Parathyroid adenoma (tissue), 2 donors: ENCODE measurements around the gene MRPS21.
A peak's percentile ranks its signal among the peaks of the same experiment; 100 is the strongest.

Experiments
- H2AFZ ChIP-seq: fragments of 300-600 bp; sonication (generic); one replicate; pipeline ENCODE4 v1.7.0; 2017; ENCODE audit warnings: antibody characterized with exemption, mild to moderate bottlenecking
- H3K27ac ChIP-seq: fragments of 300-600 bp; sonication (generic); one replicate; pipeline ENCODE4 v1.7.0; 2017
- H3K27me3 ChIP-seq: fragments of 300-600 bp; sonication (generic); one replicate; pipeline ENCODE4 v1.7.0; 2017; ENCODE audit warnings: low read length; ENCODE audit not compliant: control insufficient read depth, insufficient read depth
- H3K36me3 ChIP-seq: fragments of 300-600 bp; sonication (generic); one replicate; pipeline ENCODE4 v1.7.0; 2017; ENCODE audit warnings: low read length; ENCODE audit not compliant: control insufficient read depth, insufficient read depth
- H3K4me1 ChIP-seq: fragments of 300-600 bp; sonication (generic); one replicate; pipeline ENCODE4 v1.7.0; 2017; ENCODE audit warnings: control low read depth
- H3K4me2 ChIP-seq: fragments of 300-600 bp; sonication (generic); one replicate; pipeline ENCODE4 v1.7.0; 2017; ENCODE audit warnings: low read length
- H3K4me3 ChIP-seq: fragments of 300-600 bp; sonication (generic); one replicate; pipeline ENCODE4 v1.7.0; 2017; ENCODE audit warnings: low read depth, low read length
- H3K79me2 ChIP-seq: fragments of 300-600 bp; sonication (generic); one replicate; pipeline ENCODE4 v1.7.0; 2017; ENCODE audit warnings: control low read depth
- H3K9ac ChIP-seq: fragments of 300-600 bp; sonication (generic); one replicate; pipeline ENCODE4 v1.7.0; 2017; ENCODE audit warnings: mild to moderate bottlenecking
- H3K9me3 ChIP-seq: fragments of 300-600 bp; sonication (generic); one replicate; pipeline ENCODE4 v1.7.0; 2017; ENCODE audit warnings: low read length; ENCODE audit not compliant: control insufficient read depth
- TF ChIP-seq, protein P1 (sequence below): fragments of 300-600 bp; sonication (generic); IDR thresholded peaks from one replicate; pipeline ENCODE4 v1.7.0; 2017; ENCODE audit warnings: antibody characterized with exemption, mild to moderate bottlenecking
- donor health status: primary hyperparathyroidism.

MRPS21 gene

DNA sequence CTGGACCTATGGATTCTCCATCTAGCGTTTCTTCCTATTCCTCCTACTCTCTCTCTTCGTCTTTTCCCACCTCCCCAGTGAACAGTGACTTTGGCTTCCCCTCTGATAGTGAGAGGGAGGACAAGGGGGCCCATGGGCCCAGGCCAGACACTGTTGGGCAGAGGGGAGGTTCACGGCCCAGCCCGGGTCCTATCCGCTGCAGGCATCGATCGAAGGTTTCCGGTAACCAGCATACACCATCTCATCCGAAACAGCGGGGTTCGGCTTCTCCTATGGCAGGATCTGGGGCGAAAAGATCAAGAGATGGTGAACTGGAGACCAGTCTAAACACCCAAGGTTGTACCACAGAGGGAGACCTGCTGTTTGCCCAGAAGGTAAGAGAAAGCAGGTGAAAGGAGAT lies 10.4 kb upstream of the MRPS21 start:
- Histone ChIP-seq H3K9me3 (no peaks in the 10 kb centered on the region), H2AFZ (no peak overlapping the region), H3K79me2 (no peaks in the 10 kb centered on the region), H3K27ac (no peak overlapping the region), H3K4me2 (peak overlapping the region; percentile 99), H3K27me3 (no peaks in the 10 kb centered on the region), H3K4me3 (peak overlapping the region; percentile 97), H3K36me3 (no peaks in the 10 kb centered on the region), H3K4me1 (no peaks in the 10 kb centered on the region), H3K9ac (no peak overlapping the region)
- TF ChIP-seq, protein P1, sequence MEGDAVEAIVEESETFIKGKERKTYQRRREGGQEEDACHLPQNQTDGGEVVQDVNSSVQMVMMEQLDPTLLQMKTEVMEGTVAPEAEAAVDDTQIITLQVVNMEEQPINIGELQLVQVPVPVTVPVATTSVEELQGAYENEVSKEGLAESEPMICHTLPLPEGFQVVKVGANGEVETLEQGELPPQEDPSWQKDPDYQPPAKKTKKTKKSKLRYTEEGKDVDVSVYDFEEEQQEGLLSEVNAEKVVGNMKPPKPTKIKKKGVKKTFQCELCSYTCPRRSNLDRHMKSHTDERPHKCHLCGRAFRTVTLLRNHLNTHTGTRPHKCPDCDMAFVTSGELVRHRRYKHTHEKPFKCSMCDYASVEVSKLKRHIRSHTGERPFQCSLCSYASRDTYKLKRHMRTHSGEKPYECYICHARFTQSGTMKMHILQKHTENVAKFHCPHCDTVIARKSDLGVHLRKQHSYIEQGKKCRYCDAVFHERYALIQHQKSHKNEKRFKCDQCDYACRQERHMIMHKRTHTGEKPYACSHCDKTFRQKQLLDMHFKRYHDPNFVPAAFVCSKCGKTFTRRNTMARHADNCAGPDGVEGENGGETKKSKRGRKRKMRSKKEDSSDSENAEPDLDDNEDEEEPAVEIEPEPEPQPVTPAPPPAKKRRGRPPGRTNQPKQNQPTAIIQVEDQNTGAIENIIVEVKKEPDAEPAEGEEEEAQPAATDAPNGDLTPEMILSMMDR = no peak

DNA sequence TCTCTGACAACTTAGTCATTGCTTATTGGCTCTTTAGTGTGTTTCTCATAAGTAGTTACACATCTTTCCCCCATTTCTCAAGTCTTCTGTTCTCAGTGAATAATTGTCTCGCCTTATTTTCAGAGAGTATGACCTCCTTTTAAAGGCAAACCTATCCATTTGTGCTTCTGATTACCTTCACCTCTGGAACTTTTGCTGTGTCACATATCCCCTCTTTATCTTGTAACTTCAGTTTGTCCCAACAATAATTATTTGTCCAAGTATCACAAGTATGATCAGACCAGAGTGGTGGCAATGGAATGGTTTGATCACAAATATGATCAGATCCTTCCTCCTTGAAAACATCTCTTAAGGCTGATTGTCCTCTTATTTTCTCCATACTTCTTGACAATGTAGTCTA lies 5.3 kb upstream of the MRPS21 start:
- H3K4me2 ChIP-seq = no peak overlapping the region
- H2AFZ ChIP-seq = no peak overlapping the region
- H3K27me3 ChIP-seq = no peaks in the 10 kb centered on the region
- TF ChIP-seq, protein P1 = no peak
- no peak overlapping the region for H3K27ac ChIP-seq
- no peak overlapping the region for H3K9ac ChIP-seq
- H3K36me3 ChIP-seq = peaks cover 3% of the 10 kb centered on the region
- H3K4me3 ChIP-seq = no peak overlapping the region
- no peaks in the 10 kb centered on the region for H3K9me3 ChIP-seq
- no peaks in the 10 kb centered on the region for H3K79me2 ChIP-seq
- H3K4me1 ChIP-seq = no peaks in the 10 kb centered on the region

GRCh38 chr1:150288822-150289221 lies 4.8 kb upstream of the MRPS21 start:
- peaks cover 3% of the 10 kb centered on the region for H3K36me3 ChIP-seq
- no peak overlapping the region for H3K9ac ChIP-seq
- no peaks in the 10 kb centered on the region for H3K4me1 ChIP-seq
- no peak overlapping the region for H2AFZ ChIP-seq
- H3K4me2 ChIP-seq = no peak overlapping the region
- H3K27me3 ChIP-seq = no peaks in the 10 kb centered on the region
- TF ChIP-seq, protein P1 = no peak
- H3K4me3 ChIP-seq = no peak overlapping the region
- H3K9me3 ChIP-seq = no peaks in the 10 kb centered on the region
- no peak overlapping the region for H3K27ac ChIP-seq
- no peaks in the 10 kb centered on the region for H3K79me2 ChIP-seq

DNA sequence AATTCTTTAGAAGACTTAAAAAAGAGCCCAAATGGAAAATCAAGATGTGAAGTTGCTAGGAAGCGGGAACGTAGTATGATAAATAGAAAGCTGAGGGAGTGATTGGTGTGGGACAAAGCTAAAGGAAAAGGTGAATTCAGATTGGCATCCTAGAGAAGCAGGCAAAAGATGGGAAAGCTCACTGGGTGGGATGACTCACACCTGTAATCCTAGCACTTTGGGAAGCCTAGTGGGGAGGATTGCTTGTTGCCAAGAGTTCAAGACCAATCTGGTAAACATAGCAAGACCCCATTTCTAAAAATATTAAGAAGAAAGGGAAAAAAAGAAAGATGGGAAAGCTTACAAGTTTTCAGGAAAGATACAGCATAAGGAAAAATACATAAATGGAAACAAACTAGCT lies 1.8 kb downstream of the MRPS21 start:
- no peak overlapping the region for H3K9ac ChIP-seq
- H3K4me3 ChIP-seq = no peak overlapping the region
- H3K36me3 ChIP-seq = peaks cover 3% of the 10 kb centered on the region
- no peaks in the 10 kb centered on the region for H3K4me1 ChIP-seq
- no peaks in the 10 kb centered on the region for H3K9me3 ChIP-seq
- no peak overlapping the region for H3K27ac ChIP-seq
- H3K4me2 ChIP-seq = no peak overlapping the region
- H2AFZ ChIP-seq = no peak overlapping the region
- TF ChIP-seq, protein P1 = no peak
- H3K27me3 ChIP-seq = no peaks in the 10 kb centered on the region
- no peaks in the 10 kb centered on the region for H3K79me2 ChIP-seq

DNA sequence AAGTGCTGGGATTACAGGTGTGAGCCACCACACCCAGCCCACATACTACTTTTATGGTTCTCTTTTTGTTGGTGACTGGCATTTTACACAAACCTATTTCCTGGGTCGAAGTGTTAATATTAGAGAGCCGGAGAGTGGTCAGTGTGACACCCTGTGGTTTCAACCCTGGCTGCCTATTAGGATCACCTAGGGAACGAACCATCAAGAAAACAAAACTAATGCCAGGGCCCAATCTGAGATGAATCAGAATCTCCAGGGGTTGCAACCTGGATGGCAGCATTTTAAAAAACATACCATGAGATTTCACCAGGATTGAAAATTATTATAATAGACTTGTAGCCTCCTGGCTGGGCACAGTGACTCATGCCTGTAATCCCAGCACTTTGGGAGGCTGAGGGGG lies 6.1 kb downstream of the MRPS21 start:
- H3K4me2 ChIP-seq = no peak overlapping the region
- TF ChIP-seq, protein P1 = no peak
- H3K36me3 ChIP-seq = no peaks in the 10 kb centered on the region
- no peak overlapping the region for H2AFZ ChIP-seq
- H3K4me3 ChIP-seq = no peak overlapping the region
- H3K9ac ChIP-seq = no peak overlapping the region
- H3K79me2 ChIP-seq = no peaks in the 10 kb centered on the region
- no peaks in the 10 kb centered on the region for H3K9me3 ChIP-seq
- H3K4me1 ChIP-seq = no peaks in the 10 kb centered on the region
- no peaks in the 10 kb centered on the region for H3K27me3 ChIP-seq
- H3K27ac ChIP-seq = no peak overlapping the region
